GM18505 (cell line): ENCODE data around the gene TMEM115.

Source experiments
- ATAC-seq: cut with Tn5 transposase; IDR thresholded peaks from one replicate; pipeline ENCODE4 v1.9.1; 2021; ENCODE audit not compliant: unreplicated experiment
- POLR2A ChIP-seq: IDR thresholded peaks from 4 replicates; pipeline ENCODE4 v1.6.1; 2011; ENCODE audit warnings: borderline replicate concordance; ENCODE audit not compliant: insufficient read depth, insufficient read length; ENCODE audit errors: extremely low read depth

The TMEM115 gene

DNA sequence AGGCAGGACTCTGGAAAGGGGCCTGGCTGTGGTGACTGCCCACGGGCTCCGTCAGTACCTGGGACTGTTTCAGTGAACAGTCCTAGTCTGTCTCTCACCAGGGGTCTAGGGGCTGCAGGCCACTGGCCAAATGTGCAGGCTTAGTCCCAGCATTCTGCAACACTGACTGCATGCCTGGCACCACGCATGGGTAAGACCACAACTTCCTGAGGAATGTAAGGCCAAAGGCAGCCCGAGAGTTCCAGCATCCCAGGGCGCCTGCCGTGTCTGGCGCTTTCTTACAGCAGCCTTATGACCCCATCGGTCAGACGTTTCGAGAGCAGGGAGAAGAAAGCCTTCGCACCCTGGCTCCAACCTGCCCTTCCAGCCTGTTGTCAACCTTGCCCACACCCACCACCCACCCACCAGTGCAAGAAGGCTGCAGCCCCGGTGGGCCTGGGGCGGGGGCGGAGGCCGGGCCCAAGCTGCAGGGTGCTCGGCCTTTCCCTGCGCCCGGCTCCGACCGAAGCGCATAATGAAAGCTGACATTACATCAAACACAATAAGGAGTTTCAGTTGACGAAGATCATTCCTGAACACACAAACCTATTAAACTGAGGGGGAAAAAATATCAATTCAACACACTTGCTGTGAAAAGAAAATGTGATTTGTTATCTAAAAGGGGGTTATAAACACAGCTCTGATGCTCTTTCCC is 29.5 kb upstream of the TMEM115 start:
- TF ChIP-seq POLR2A = no peak
- ATAC-seq = no peak

DNA sequence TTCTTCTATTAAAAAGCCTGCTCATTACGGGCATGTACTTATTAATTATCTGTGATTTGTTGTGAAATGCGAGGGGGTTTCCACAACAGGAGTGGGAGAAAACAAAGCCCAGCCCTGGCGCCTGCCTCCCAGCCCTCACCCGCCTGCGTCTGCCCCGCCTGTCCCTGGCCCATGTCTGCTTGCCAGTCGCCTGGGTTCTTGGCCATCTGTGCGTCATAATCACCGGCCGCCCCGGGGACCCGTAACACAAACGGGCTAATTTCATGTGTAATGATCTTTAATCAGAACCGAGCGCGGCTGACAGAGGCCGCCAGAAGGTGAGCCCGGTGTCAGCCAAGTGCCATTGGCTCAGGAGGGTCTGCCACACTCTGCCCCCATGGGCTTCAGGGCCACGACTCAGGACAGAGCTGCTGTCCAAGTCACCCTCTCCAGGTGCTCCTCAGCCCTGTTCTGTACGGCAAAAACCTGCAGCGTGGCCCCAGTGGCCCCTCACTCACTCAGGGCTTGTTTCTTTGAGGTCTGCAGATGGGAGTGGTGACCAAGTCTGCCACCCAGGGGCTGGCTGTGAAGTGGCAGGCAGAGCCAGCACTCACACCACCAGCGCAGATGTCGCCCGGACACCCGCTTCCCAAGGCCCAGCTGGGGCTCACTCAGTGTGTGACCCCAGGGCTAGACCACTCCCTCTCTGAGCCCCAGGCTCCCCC is 28.8 kb upstream of the TMEM115 start:
- TF ChIP-seq POLR2A = no peak
- no peak for ATAC-seq

DNA sequence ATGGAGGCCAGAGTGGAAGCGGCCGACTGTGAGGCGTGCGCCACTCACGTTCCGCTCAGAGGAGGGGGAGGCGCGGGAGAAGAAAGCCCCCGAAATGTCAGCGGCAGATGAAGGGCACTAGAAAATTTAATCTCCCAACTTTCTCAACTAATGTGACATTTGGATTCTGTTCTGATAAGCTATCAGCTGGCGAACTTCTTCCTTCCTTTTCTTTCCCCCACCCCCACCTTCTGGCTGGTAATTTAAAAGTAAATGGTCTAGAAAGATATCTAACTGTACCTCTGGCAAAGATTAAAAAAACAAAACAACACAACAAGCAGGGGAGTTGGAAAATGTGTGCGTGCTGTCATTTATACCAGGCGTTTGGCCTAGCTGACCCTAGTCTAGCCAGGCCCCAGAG is 26.4 kb upstream of the TMEM115 start:
- TF ChIP-seq POLR2A = no peak
- ATAC-seq = no peak

DNA sequence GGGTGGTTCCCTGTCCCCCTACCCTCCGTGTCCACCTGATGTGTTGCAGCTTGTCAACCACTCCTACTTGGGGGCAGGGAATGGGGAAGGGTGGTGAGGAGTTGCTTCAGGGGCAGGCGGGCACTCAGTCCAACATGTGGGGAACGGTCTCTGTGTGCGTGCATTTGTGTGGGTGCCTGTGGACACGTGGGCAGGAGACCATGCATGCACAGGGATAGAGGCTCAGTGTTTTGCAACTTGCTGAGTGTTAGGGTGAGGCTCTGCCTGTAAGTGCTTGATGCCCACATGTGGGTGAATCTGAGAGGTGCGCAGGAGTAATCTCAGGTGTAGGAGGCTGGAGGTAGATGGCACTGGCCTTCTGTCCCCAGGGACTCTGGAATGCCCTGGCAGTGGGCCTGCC is 24.4 kb upstream of the TMEM115 start:
- no peak for TF ChIP-seq POLR2A
- no peak for ATAC-seq

DNA sequence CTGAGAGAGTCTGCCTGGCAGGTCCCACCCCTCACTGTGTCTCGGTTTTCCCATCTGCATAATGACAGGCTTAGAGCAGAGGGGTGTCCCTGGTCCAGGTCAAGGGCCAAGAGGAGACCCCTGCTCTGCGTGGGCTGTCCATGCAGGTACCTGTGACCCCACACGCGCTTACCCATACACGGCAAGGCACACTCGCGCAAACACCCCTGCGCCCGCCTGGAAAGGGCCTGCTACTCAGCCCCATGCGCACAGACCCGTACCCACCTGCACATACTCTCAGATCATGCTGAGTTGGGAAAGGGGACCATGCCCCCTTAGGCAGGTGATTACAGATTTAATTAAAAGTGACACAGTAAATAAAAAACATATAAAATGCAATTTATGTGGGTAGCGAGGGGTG is 23.4 kb upstream of the TMEM115 start:
- ATAC-seq = no peak
- no peak for TF ChIP-seq POLR2A

DNA sequence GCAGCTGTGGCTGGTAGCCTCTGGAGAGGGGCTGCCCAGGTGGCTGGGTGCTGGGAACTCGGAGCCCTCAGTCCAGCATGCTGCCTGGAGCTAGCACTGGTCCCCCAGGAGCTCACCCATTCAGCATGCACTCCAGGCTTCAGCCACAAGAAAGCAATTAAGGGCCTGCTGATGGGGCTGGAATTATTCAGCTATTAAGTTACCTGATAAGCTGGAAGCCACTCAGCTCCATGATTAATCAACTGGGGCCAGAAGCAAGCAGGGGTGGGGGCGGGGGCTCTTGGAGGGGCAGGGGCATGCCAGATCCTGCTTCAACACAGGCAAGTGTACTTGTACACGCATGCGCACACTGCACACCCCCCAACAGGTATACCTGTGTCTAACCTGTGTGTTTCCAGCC is 22.1 kb upstream of the TMEM115 start:
- no peak for ATAC-seq
- no peak for TF ChIP-seq POLR2A

DNA sequence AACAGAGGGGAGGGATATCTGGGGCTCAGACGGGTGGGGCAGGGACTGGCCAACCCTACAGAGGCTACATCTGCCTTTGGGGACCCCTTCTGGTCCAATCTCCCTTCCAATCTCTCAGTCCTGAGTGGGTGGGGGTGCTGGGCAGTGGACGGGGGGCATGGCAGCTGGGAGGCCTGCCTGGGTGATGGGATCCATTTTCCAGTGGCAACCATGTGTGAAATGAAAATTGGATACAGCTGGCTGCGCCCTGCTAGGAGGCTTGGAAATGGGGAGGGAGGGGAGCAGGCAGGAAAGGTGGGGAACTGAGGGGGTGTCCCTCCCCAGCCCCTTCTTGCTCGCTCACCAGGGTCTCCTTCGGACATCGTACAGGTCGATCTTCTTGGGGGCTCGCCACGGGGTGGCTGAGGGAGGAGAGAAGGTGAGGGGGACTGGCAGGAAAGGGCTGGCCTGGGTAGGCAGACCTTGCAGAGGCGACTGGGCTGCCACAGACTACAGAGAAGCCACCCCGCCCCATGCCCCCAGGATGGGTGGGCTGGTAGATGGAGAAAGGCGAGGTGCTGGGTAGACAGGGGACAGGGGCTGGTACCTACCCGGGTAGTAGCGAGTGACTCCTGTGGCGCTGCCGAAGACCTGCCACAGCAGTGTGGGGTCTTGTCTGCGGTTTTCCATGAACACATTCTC is 21.2 kb upstream of the TMEM115 start:
- no peak for ATAC-seq
- TF ChIP-seq POLR2A = no peak

DNA sequence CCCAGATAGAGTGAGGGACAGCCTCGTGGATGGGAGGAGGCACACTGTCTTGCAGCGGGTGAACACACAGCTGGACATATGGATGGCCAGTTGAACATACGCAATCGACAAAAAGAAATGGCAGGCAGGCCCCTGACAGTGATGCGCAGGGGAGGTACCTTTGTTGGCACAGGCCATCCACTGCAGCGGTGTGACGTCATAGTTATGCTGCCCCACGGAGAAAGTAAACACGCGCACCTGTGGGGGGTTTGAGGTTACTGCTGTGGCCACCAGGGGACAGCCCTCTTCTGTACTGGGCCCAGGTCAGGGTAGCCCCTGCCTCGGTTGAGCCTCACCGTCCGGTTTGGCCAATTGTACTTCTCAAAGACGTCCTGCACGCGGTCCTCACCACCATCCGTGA is 19.4 kb upstream of the TMEM115 start:
- no peak for TF ChIP-seq POLR2A

DNA sequence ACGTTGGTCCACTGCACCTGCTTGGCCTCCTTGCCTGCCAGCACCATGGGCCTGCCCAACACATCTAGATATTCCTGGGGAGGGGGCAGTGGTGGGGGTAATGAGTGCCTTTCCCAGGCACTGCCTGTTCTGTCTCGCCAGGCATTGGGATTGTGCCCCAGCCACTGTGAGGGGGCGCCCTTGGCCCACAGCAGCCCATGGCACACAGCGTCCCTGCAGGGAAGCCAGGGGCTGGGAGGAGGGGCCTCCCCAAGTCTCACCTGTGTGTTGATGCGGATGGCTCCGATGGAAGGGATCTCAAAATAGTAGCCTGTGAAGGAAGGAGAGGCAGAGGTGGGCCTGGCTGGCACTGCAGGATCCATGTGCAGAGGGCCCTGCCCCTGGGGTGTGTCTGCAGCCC is 18.7 kb upstream of the TMEM115 start:
- no peak for TF ChIP-seq POLR2A
- ATAC-seq = no peak

More for the DNA sequence above, 19.4 kb upstream of the TMEM115 start:
- no peak for ATAC-seq

DNA sequence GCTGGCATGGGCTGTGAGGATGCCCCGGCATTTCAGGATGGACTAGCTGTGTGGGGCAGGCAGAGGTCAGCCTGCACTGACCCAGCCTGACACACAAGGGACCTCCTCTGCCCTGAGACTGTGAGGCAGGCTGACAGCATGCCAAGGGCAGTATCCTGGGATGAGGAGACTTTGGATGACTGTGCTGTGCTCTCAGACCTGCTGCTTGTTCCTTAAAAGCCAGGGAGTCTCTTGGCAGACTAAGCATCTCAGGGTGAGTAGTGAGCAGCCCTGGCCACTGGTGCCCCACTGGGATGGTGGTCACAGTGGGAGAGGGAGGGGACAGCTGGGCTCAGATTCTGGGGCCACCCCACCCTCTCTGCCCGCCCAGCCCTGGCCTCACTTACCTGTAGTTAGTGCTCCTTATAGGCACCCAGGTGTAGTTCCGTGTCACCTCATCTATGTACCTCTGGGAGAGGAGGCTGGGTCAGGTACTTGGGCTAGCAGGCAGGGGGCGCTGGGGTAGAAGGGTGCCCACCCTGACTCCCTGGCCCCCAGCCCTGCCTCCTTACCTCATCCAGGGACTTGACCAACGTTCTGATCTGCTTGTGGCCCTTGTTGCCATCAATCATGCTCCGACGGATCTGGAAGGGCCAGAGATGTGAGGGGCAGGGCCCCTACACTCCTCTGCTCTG is 16.1 kb upstream of the TMEM115 start:
- no peak for ATAC-seq

DNA sequence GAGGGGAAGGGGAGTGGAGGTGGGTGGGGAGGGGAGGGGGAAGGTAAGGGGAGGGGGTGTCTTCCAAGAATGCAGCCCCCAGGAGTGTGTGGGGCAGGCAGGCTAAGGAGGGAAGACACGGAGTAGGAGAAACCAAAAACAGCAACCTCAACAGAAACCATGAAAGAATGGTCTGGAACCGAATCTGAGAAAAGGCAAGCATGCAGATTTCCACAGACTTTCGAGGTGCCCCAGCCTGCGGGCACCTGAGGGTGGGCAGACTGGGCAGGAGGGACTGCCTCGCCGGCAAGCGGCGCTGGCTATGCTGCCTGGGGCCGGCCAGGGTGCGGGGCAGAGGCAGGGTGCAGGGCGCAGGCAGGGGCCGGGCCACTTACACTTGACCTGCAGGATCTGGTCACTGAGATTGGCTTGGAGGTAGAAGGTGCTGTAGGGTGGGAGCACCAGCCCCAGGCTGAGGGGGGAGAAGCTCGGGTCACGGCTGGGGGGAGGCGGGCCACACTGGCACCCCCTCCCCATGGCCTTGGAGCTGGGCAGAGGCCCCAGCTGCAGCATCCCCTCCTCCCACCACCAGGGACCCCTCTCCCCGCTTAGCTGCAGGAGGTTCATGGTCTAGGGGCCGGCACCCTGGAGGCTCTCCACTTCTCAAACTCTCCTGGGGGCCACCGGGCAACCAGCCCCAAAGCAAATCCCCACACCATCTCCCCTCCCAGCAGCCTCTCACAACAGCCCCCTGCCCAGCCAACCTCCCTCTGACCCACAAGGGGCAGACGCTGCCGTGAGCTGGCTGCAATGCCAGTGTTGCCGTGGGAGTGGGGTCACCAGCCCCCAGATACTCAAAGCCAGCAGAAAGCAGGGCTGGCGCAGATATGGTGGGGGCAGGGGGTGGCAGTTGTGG is 15.3 kb upstream of the TMEM115 start:
- no peak for TF ChIP-seq POLR2A
- no peak for ATAC-seq

More for the DNA sequence above, 16.1 kb upstream of the TMEM115 start:
- no peak for TF ChIP-seq POLR2A

DNA sequence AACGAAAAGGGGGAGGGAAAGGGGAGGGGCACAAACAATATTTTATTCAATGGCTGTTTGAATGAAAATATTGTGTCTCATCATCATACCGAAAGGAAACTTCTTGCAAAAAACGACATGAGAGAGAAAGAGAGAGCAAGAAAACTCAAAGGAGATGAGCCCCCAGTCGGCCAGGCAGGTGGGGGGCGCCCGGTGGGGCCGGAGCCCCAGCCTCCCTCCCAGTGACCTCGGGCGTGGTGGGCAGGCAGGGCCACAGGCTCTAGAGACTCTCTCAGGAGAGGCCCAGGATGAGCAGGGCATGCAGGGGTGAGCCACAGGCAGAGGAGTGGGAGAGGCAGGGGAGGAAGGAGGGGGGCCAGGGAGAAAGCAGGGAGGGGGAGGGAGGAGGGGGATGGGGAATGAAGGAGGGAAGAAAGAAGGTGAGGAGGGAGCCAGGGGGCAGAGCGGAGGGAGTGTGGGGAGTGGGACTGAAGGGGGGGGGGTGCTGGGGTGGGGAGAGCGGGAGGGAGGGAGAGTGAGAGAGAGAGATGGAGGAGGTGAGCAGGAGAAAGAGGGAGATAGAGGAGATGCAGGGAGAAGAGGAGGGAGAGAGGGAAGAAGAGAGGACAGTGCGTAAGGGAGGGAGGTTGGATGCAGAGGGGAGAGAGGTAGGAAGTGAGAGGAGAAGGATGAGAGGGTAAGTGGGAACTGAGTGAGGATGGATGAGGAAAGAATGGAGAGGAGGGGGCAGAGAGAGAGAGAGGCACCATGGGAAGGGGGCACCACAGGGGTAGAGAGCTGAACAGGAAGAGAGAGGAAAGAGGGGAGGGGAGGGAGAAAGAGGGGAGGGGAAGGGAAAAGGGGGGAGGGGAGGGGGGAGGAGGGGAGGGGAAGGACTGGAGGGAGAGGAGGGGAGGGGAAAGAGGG is 14.1 kb upstream of the TMEM115 start:
- no peak for ATAC-seq
- no peak for TF ChIP-seq POLR2A

DNA sequence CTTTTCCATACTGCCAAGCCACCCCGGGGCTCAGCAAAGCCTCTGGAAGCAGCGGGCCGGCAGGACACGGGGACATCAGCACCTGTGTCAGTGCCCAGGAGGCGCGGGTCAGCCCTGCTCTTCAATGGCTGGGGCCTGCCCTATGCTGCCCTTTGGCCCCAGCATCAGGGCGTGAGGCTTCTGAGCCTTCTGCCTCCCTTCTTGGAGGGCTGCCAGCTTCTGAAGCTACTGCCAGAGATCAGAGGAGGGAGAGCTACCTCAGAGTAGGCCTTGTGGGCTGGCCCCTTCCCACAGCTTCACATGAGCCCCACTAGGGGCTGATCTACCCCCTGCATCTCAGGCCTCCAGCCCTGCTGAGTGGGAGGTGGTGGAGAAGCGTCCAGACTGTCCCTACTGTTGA is 13.0 kb upstream of the TMEM115 start:
- TF ChIP-seq POLR2A = no peak
- no peak for ATAC-seq
